NT2/D1 (cell line): ENCODE measurements around the gene A2M.

ENCODE experiments used
- SUZ12 ChIP-seq: IDR thresholded peaks from 2 replicates; pipeline ENCODE4 v1.6.1; 2011; ENCODE audit not compliant: insufficient read length, insufficient read depth; ENCODE audit errors: extremely low read depth
- YY1 ChIP-seq: IDR thresholded peaks from 2 replicates; pipeline ENCODE4 v1.6.1; 2011; ENCODE audit not compliant: insufficient read length, insufficient read depth

DNA sequence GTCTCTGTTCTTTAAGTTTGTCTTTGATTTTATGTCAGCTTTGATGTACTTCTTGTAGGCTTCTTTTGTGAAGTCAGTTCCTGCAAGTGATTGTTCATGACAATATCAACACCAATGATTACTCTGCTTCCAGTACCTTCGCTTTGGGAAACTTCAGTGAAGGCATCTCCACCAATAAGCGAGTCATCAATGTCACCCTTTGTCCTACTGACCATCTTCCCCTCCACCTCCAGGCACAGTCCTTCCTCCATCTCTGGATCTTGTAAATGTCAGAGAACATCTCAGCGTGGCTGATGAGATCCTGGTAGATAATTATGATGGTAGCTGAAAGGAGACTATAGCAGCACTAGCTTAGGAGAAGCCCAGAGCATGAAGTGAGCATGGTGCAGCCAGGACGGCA, 40.4 kb upstream of the A2M start:
- no peak for TF ChIP-seq YY1
- no peak for TF ChIP-seq SUZ12
